HG03457 (cell line): ENCODE results near the gene TBC1D30.
"Not testable (repeated sequence)": the region's sequence is repeated elsewhere in the genome, so short reads cannot be mapped to it uniquely, and the experiment has no call there.

Experiments used
- ATAC-seq: cut with Tn5 transposase; IDR thresholded peaks from one replicate; pipeline ENCODE4 v1.9.1; 2021; ENCODE audit warnings: moderate number of reproducible peaks; ENCODE audit not compliant: unreplicated experiment

The TBC1D30 gene, protein sequence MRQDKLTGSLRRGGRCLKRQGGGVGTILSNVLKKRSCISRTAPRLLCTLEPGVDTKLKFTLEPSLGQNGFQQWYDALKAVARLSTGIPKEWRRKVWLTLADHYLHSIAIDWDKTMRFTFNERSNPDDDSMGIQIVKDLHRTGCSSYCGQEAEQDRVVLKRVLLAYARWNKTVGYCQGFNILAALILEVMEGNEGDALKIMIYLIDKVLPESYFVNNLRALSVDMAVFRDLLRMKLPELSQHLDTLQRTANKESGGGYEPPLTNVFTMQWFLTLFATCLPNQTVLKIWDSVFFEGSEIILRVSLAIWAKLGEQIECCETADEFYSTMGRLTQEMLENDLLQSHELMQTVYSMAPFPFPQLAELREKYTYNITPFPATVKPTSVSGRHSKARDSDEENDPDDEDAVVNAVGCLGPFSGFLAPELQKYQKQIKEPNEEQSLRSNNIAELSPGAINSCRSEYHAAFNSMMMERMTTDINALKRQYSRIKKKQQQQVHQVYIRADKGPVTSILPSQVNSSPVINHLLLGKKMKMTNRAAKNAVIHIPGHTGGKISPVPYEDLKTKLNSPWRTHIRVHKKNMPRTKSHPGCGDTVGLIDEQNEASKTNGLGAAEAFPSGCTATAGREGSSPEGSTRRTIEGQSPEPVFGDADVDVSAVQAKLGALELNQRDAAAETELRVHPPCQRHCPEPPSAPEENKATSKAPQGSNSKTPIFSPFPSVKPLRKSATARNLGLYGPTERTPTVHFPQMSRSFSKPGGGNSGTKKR

GRCh38 chr12:64824500-64825142 lies at the start of gene TBC1D30:
Gene TBC1D30 (plus strand): TSS chr12:64824647. CDS start chr12:64824880, 233 bp downstream.
- ATAC-seq: no peak

DNA sequence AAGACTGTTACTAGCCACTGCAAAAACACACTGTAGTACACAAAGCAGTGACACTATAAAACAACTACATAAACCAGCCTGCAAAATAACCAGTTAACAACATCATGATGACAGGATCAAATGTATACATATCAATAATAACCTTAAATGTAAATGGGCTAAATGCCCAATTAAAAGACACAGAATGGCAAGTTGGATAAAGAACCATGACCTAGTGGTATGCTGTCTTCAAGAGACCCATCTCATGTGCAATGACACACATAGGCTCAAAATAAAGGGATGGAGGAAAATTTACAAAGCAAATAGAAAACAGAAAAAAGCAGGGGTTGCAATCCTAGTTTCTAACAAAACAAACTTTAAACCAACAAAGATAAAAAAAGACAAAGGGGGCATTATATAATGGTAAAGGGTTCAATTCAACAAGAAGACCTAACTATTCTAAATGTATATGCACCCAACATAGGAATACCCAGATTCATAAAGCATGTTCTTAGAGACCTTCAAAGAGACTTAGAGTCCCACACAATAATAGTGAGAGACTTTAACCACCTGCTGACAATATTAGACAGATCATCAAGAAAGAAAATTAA lies 49.2 kb upstream of the TBC1D30 start:
- ATAC-seq: not testable (repeated sequence)

DNA sequence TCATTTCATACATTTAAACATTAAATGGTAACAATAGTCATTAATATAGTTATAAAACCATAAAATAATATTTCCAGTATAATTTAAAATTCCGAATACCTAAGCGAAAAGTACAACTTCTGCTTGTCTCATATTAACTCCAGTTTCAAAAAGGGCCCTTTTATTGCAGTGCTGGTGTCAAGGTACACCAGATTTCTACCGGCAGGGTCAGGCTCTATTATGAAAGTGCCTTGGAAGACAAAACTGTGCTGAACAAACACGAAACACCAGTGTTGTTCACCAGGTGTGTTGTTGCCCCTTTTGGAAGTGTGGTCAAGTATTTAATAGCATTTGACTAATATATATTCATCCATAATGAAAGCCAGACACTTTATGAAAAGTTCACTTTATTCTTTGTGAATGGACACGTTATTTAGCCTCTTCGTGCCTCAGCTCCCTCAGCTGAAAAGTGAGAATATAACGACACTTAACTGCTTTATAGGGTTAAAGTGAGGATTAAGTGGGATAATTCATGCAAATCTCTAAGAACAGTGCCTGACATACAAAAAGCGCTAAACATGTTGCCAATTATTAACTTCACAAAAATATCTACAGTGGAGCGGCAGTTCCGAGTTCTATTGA lies 45.0 kb upstream of the TBC1D30 start:
- ATAC-seq: no peak

- ATAC-seq: no peak
These were observed 44.3 kb upstream of the TBC1D30 start for GRCh38 chr12:64780132-64780530.

DNA sequence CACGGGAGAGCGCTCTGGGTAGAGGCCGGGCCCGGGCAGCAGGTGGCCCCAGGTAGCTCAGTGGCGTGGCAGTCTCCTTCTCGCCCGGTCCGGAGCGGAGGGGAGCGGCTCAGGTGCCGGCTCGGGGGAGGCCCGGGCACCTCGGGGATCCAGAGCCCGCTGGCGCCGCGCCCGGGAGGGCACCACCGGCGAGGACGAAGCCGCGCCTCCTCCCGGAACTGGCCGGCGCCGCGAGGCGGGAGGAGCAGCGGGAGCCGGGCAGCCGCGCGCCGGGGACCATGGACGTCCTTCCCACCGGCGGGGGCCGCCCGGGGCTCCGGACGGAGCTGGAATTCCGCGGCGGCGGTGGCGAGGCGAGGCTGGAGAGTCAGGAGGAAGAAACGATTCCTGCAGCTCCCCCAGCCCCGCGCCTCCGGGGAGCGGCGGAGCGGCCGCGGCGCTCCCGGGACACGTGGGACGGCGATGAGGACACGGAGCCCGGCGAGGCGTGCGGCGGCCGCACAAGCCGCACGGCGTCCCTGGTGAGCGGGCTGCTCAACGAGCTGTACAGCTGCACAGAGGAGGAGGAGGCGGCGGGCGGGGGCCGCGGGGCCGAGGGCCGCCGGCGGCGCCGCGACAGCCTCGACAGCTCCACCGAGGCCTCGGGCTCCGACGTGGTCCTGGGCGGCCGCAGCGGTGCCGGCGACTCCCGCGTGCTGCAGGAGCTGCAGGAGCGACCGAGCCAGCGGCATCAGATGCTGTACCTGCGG lies 43.7 kb upstream of the TBC1D30 start:
- ATAC-seq: no peak

DNA sequence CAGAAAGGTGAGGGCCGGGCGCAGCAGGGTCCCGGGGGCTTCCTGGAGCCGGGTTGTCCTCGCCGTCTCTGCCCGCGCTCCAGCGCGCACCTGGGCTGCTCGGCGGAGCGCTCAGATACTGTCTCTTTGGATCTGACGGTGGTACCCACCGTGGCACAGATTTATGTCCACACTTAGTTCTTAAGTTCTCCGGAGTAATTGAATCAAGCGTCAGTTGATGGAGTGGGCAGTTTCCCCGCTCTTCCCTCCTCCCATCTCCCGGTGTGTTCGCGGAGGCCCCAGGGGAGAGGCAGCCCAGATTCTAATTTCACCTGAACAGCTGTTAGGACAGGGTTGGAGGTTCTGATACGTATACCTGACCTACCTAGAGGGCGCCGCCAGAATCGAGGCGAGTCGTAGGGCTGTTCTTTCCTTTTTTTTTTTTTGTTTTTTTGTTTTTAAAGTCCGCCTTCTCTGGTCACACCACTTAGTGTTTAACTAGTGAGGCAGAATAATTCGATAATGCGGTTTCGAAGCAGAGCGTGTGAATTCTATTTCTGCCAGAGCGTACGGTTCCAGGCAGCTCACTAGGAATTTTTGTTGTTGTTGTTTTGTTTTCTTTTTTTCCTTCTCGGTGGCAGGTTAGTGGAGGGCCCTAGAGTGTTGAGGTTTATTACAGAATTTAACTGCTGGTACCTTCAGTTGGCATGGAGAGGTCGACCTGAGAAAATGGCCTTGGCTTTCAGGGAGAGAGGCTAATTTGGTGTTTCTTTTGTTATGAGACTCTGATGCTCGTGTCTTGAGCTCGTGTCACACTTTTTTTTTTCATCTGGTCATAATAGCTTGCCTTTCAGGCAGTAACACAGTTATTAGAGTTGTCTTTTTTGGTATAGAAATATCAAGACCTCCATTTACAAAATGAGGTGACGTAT lies 42.9 kb upstream of the TBC1D30 start:
- no peak for ATAC-seq

DNA sequence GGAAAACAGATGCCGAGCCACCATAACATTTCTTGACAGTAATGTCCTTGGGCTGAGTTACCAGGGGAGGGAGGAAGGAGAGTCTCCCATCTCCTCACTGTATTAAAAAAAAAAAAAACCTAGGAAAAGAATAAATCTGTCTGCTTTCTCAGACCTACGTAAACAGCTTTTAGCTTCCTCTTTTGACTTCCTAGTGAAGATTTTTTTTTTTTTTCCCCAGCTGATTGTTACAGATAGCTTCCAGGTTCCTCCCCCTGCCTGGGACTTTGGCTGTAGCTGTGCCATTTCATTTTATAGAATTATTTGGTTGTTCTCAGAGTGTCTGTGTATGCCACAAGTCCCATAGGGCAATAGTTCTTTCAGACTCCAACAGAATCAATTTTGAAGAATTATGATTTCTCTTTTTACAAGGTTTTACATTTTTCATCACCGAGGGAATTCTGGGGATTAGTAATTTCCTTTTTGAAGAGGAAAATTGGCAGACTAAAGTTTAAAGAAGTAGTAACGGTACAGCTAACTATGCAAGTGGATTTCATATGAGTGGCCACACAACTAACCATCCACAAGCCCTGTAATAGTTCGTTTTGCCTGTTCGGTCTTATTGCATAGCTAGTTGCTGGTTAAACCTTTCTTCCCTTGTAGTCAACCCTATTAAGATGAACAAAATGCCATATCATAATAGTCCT lies 42.1 kb upstream of the TBC1D30 start:
- no peak for ATAC-seq

- no peak for ATAC-seq
These were observed 38.6 kb upstream of the TBC1D30 start for GRCh38 chr12:64785838-64786237.

DNA sequence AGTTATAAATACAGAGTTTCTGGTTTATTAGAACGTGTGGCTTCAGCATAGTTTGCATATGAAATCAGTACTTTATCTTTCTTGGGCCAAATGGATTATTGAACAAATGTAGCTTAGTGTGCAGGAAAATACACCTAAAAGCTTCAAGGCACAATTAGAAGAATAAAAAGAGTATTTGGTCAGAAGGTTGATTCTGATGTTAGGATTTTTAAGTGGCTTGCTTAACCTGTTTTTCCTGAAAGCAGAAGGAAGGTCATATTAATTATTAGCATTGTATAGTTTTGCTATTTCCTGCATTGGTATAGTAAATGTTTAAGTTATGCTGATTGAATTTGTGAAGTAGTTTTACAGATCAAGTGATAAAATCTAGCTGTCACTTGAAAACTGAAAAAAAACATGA lies 34.3 kb upstream of the TBC1D30 start:
- ATAC-seq: no peak

DNA sequence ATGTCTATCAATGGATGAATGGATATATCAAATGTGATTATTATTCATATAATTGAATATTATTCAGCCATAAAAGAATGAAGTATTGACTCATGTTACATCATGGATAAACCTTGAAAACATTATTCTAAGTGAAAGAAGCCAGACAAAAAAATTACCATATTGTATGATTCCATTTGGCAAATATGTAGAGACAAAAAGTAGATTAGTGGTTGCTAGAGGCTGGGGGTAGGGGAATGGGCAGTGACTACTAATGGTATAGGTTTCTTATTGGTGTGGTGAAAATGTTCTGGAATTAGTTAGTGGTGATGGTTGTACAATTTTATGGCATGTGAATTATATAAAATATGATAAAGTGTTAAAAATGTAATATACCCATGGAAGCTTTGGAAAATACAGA lies 33.4 kb upstream of the TBC1D30 start:
- ATAC-seq: no peak

DNA sequence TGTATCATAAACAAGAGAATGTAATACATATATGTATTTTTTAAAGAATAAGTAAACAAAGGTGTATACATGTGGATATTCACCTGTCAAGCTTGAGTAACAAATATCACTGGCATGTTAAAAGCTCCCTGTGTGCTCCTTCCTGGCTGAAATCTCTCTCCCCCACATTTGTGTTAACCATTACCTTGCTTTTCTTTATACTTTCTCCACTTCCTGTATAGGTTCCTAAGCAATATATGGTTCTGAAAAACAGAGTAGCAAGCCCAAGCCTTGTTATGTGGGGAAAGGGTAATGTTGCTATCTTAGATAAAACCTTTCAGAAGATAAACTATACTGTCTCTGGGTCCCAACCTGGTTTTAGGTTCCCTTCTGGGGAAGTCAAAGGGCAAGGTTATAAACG lies 32.3 kb upstream of the TBC1D30 start:
- ATAC-seq: no peak

GRCh38 chr12:64793610-64794009 lies 30.8 kb upstream of the TBC1D30 start:
- no peak for ATAC-seq

GRCh38 chr12:64794305-64794704 lies 30.1 kb upstream of the TBC1D30 start:
- ATAC-seq: no peak

DNA sequence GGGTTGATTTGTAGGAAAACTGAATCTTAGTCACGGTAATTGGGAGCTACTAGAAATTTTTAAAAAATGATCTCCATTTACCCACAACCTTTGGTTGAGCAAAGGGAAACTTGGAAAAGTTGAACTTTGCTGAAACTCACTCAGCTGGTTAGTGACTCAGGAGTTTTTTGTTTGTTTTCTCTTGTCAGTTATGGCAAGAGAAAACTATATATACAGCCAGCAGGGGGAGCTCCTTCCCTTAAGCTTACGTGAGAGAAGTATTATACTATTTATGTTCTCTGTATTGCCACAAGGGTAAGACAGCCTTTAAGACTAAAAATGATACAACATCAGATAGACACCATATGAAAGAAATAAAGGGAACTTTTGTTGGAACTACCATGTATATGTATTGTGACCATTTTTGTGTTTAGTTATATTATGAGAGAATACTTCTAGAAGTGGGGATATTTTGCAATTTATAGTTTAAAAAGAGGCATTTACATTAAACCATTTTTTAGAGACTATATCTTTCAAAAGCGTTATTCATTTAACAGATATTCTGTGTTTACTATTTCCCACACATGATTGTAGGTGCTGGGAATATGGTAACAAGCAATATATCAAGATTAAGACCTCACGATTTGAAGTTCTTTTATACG lies 28.1 kb upstream of the TBC1D30 start:
- ATAC-seq: peak; percentile 58

GRCh38 chr12:64797156-64797555 lies 27.3 kb upstream of the TBC1D30 start:
- no peak for ATAC-seq

DNA sequence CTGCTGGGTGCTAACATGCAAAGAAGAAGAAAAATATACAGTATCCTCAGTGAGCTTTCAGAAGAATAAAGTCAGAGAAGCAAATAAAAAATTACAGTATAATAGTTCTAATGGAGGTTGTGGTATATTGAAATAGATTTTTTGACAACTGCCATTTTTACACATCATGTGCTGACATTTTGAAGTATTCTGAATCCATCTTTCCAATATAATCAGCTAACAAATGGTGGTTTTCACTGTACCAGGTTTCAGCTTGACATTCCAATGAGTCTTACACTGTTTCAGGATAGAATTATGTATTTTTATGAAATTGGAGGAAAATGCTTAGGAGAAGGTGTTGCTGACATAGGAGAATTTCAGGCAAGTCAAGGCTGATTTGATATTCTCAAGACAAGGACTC lies 26.3 kb upstream of the TBC1D30 start:
- ATAC-seq: no peak

GRCh38 chr12:64800640-64801039 lies 23.8 kb upstream of the TBC1D30 start:
- no peak for ATAC-seq

DNA sequence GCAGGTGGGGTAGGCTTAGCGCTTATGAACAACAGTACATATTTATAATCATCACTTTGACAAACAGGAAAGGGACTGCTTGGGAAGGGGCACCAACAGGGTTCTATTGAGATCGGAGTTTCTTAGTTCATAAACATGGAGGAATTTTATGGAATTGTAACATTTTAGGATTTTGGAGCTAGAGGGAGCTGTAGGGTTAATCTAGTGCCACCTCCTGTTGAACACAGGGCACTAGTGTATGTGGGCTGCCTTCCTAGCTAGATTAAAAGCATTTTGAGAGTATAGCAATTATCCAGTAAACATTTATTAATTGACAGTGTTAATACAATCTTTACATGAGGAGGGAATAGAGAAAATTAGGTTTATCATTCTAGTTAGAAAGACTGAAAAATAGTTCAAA lies 23.1 kb upstream of the TBC1D30 start:
- no peak for ATAC-seq
